Raji (cell line): ENCODE results near the gene PAM.

Experiments
- POLR2A ChIP-seq: IDR thresholded peaks from 2 replicates; pipeline ENCODE4 v1.6.1; 2011; ENCODE audit warnings: low read depth, low read length, control low read depth; ENCODE audit not compliant: insufficient read depth

Gene PAM

DNA sequence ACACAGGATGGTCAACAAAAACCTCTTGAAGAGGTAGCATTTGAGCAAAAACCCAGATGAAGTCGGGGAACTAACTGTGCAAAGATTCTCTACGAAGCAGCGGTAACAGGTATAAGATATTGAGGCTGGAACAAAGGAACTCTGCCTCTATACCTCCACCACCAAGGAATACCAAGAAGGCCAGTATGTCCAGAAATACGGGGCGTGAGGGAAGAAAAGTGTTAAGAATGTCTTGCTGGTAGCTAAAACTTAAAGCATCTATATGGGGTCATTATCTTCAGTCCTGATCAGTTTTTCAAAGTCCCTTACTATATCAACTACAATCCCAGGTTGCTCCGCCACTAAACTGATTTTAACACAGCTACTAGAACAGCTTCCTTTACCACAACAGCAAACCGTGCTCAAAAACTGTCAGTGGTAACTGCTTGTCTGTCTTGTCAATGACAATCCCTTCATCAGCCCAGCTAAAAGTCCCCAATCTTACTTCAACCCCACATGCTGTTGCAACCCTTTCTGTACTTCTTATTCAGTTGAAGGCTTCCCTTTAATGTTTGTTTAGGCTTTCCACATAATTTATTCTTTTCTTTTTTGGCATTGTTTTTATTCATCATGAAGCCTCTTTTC, 9.4 kb downstream of the PAM start:
- TF ChIP-seq POLR2A, result no peak

DNA sequence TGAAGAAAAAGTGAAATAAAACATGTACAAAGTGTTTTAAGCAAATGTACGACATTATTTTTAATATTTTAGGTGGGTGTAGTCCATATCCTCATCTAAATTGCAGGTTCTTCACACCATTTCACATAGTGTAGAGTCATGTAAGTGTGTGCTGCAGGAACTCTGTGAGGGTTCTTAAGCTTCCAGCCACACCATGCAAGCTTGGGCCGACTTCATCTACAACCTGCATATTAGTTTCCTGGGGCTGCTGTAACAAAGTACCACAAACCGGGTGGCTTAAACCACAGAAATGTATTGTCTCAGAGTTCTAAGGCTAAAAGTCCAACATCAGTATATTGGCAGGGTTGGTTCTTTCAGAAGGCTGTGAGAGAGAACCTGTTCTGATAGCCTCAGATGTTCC, 10.2 kb downstream of the PAM start:
- TF ChIP-seq POLR2A, result no peak

DNA sequence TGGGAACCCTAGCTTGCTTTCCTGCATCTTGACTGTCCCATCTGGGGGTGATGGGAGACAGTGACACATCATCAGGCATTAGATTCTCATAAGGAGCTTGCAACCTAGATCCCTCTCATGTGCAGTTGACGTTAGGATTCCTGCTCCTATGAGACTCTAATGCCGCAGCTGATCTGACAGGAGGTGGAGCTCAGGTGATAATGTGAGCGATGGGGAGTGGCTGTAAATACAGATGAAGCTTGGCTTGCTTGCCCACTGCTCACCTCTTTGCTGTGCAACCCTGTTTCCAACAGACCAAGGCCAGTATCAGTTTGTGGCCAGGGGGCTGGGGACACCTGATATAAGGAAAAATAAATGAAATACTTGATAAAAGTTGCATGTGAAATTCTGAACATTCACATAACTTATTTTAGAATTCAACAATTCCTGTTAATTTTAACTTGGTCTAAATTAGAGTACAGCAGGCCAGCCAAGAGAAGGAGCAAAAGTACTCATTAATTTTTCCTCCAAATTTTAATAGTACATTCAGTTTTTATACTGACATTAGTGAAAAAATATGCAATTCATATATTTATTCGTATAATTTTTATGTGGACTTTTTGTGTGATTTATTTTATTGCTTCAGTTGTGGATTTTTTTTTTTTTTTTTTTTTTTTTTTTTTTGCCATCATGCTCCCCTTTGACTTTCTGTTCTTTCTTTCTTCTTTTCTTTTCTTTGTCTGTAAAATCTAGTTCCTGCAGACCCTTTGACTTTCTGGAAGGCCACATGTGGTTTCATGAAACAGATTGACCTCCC, 11.4 kb downstream of the PAM start:
- TF ChIP-seq POLR2A, result no peak

DNA sequence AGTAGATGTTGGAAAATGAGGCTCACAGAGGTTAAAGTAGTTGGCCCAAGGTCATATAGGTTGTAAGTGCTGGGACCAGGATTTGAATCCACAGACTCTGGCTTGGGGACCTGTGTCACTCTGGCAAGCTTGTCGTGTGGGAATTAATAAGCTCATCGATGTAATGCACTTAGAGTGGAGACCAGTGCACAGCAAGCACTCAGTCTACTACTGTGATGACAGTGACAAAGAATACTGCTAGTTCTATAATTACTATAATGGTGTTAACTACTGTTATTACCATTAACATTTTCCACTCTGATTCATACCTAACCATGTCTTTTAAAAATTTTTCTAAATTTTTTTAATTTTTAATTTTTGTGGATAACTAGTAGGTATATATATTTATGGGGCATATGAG, 12.8 kb downstream of the PAM start:
- no peak for TF ChIP-seq POLR2A

DNA sequence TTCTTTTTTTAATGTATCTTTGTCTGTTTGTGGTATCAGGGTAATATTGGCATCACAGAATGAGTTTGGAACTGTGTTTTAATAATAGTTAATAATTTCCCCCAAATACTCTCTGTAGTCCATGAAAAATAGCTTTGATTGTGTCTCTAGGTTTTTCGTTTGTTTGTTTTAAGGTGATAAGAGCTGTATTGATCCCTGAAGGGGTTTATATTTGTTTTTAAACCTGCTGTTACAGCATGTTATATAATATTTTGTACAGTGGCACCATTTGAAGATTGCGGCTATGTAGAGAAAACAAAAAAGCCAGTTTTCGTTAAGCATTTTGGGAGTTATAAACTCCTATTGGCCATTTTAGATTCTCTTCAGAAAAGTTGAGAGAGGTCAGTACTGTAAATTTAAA, 15.7 kb downstream of the PAM start:
- no peak for TF ChIP-seq POLR2A

DNA sequence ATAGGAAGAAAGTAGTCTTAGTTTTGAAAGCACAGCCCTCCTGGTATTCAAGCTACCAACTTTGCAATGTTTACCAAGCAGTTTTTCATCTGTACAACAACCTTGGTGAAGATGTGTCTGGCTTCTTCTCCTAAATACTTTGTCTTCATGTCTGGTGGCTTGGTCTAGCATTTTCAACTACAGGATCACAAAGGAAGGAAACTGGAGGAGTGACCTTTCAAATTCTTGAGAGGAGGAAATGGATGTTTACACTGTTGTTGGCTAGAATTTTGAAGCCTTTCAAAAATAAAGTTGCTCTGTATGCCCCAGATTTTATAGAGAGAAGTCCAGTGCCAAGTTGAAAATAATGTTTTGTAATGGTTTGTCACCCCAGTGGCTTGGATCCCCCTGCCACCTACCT, 16.3 kb downstream of the PAM start:
- no peak for TF ChIP-seq POLR2A

DNA sequence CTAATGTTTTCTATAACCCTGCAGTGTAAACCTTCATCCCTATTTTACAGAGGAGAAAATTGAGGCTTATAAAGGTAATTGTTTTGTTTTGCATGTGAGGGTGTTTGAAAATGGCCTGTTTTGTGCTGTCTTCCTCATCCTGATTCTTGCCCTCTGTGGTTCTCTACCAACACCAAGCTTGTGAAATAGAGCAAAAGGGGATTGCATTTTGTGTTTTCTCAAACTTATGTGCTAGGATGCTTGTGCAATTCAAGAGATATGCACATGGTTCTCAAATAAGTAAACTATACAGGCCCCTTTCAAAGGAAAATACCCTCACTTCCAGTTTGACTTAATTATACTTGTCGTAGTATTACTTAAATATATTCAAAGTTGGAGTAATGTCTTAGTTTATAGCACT, 17.2 kb downstream of the PAM start:
- no peak for TF ChIP-seq POLR2A

DNA sequence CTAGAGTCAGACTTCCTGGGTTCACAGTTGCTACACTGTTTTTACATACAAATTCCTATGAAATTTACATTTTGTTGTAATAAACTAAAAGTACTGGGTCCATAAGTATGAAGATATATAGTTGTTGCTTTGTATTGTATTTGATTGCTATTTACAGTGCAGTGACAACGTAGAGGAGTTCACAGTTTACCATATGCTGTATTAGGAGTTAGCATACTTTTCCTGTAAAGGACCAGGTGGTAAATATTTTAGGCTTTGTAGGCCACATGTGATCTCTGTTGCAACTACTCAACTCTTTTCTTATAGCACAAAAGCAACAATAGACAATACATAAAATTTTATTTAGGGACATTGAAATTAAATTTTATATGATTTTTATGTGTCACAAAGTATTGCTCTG, 18.0 kb downstream of the PAM start:
- no peak for TF ChIP-seq POLR2A

DNA sequence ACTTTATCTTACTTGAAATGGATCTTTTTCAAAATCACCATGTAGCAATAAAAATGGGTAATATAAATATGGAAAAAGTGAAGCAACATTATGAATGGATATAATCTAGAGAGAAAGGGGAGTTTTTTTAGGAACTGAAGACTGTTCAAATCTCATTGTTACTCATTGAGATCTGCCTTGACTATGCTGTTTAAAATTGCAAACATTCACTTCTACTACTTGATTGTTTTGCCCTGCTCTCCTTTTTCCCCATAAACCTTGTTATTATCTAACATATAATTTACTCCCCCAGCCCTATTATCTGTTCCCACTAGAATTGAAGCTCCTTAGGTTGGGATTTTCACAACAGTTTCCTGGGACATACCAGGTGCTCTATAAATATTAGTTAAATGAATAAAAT, 22.0 kb downstream of the PAM start:
- TF ChIP-seq POLR2A, result no peak

DNA sequence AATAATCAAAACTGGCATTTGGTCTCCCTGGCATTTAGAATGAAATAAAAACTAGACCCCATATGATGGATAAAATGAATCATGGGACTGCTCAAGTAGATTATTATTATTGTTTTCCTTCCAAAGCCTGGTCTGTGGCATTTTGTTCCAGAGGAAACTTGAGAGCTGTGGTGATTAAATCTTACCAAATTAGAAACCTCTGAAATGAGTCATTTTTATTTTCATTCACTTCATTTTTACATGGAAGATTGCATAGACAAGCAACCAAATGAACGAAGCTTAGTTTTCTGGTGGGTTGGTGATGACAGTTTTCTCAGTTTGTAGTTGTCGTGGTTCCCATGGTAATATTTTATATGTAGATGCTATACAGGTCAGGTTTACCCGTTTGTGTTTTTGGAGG, 23.4 kb downstream of the PAM start:
- no peak for TF ChIP-seq POLR2A

DNA sequence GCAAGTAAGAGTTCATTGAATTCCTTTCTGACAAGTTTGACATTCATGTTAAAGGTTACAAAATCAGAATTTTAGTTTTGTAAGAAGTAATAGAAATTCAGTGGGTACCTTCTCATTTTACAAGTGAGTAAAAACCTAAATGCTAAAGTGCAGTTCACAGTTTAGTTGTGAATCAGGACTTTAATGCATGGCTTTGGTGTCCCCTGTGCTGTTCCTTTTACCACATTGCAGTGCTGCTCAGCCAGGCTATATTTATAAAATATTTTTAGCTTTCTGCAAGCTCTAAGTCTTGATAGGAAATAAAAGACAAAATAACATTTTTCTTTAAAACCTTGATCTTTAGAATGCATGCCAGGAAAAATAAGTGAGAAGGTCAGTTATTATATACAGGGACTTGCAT, 26.3 kb downstream of the PAM start:
- no peak for TF ChIP-seq POLR2A

DNA sequence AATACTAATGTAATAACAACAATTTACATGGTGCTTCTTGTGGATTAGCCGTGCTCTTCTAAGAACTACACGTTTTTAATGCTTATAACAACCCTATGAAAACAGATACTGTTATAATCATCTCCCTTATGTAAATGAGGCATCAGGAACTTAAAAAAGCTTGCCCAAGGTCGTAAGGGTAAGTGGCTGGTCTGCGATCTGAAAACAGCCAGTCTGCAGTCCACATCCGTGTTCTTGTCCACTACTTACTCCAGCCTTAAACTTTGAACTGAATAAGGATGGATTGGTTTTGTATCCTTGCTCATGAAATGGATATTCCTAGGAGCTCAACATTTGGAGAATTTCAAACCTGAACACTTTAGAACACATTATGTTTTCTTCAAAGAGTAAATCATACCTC, 26.7 kb downstream of the PAM start:
- TF ChIP-seq POLR2A, result no peak

DNA sequence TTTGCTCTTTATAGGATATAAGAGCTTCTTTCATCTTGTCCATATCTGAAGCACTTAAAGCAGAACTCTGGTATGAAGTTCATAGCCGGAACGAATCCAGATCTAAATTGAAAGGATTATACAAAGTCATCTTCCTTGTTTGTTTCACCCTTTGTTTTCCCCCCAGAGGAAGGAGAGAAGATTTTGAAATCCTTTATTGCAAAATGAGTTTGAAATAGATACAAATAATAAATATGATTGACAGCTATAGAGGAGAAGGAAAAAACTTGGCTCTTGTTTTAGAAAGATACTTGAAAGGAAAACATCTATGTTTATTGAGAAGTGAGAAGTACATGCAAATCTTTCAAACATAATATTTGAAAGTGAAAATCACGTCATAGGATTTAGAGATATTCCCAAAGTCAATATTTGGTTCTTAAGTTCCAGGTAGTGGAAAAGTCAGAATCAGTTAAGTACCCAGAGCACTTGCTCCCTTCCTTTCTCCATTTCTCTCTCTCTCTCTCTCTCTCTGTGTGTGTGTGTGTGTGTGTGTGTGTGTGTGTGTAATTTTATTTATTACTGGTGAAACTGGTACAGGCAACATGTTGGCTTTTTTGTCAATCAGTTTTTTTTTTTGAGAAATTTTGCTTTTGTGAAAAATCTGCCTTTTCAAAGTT, 27.2 kb downstream of the PAM start:
- TF ChIP-seq POLR2A, result no peak

DNA sequence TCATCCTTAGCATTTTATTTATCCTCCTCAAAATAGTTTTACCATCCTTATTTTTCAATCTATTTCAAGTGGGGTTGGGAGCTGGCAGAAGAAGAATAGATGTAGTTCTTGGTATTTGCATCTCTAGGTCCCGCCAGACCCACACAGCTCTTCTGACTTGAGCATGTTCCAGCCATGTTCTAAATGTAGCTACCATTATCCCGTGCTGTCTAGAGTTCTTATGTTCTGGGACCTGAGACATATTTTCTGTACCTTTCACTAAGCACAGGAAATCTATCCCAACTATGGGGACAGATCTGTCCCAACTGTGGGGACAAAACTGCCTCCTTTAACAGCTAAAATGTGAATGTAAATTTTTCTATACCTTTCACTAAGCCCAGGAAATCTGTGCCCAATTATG, 32.0 kb downstream of the PAM start:
- TF ChIP-seq POLR2A, result no peak

DNA sequence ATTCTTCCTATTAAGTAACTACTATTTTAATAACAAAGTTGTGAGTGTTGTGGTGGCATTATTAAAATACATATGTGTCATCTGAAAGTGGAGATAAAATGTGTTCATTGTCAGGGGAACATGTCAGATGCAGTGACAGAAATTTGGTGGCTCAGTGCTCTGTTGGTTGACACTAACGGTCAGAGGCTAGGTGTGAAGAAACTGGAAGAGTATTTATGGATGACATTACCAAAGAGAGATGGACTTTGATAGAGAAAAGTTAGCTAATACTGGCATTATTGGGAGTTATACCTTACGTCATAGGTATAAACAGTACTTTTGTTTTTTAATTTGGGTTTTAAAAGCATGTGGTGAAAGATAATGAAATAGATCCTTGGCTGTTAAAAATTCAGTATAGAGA, 33.7 kb downstream of the PAM start:
- TF ChIP-seq POLR2A, result no peak

DNA sequence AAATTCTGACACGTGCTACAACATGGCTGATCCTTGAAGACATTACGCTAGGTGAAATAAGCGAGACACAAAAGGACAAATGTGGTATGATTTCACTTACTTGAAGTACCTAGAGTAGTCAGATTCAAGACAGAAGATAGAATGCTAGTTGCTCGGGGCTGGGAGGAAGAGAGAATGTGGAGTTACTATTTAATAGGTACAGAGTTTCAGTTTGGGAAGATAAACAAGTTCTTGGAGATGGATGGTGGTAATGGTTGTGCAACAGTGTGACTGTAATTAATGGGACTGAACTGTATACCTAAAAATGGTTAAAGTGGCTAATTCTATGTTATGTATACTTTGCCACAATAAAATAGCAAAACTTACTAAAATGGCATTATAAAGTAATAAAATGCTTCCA, 34.4 kb downstream of the PAM start:
- TF ChIP-seq POLR2A, result no peak
